ENCODE measurements around the gene JMJD6. TPM values are rescaled to one million over a fixed set of nuclear protein-coding genes. Genes with fewer than 3 reads are reported as not detected.
A peak's percentile ranks its signal among the peaks of the same experiment; 100 is the strongest.

JMJD6 gene
- total RNA-seq, 2 donors from 2014 or later, result 17.7 to 40.5 TPM

DNA sequence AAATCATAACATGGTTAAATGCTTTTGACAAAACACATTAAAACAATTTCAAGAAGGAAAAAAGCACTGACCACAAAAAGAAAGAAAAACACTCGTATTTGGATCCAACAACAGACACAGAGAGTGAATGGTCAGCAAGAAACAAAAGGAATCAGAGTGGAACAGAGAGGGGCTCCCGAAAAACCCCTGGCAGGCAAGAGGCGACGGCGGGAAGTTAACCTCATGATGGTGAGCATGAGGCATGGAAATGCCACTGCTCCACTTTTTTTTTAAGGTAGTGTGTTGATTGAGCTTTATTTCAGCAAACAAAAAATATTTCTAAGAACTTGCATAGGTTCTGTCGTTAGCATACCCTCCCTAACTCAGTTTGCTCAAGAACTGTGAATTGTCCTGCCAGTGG is 50.8 kb downstream of the JMJD6 start:
- no peaks in the 10 kb centered on the region for H3K27me3 ChIP-seq (replicated peaks; ENCODE audit: insufficient read depth)
- intact Hi-C loops (cut with DNase I), result no loop called here
- no peaks in the 10 kb centered on the region for H3K36me3 ChIP-seq
- TF ChIP-seq, protein P1, sequence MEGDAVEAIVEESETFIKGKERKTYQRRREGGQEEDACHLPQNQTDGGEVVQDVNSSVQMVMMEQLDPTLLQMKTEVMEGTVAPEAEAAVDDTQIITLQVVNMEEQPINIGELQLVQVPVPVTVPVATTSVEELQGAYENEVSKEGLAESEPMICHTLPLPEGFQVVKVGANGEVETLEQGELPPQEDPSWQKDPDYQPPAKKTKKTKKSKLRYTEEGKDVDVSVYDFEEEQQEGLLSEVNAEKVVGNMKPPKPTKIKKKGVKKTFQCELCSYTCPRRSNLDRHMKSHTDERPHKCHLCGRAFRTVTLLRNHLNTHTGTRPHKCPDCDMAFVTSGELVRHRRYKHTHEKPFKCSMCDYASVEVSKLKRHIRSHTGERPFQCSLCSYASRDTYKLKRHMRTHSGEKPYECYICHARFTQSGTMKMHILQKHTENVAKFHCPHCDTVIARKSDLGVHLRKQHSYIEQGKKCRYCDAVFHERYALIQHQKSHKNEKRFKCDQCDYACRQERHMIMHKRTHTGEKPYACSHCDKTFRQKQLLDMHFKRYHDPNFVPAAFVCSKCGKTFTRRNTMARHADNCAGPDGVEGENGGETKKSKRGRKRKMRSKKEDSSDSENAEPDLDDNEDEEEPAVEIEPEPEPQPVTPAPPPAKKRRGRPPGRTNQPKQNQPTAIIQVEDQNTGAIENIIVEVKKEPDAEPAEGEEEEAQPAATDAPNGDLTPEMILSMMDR (IDR thresholded peaks at IDR 0.05), result no peak
- TF ChIP-seq POLR2AphosphoS5 (IDR thresholded peaks at IDR 0.05), result no peak
- no peak for TF ChIP-seq POLR2A (IDR thresholded peaks at IDR 0.05)
- H3K4me3 ChIP-seq, result no peak overlapping the region
- 87% methylated on average over 6 of the region's 6 CpGs for WGBS
- no peaks in the 10 kb centered on the region for H3K9me3 ChIP-seq
- H3K4me1 ChIP-seq (replicated peaks), result no peaks in the 10 kb centered on the region
- H3K27ac ChIP-seq, result no peak overlapping the region
- DNase-seq (ENCODE audit: low spot score), result no peak

DNA sequence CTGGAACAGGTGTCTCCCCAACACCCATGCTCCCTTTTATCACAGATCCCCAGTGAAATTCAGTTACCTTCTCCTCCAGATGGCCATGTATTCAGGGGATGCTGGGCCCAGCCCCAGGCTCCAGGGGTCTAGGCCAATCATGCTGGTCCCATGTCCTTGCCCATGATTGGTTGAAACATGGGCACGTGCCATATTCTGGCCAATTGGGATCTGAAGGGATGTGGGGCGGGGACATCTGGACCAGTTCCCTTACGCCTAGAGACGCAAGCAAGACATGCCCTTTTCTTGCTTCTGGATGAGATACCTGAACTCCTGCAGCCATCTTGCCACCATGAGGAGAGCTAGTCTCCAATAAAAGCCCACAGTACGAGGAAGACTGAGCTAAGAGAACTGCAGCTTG is 51.8 kb downstream of the JMJD6 start:
- Histone ChIP-seq H3K27ac (no peak overlapping the region), H3K36me3 (no peaks in the 10 kb centered on the region), H3K4me3 (no peak overlapping the region), H3K9me3 (no peaks in the 10 kb centered on the region), H3K4me1 (replicated peaks) (no peaks in the 10 kb centered on the region), H3K27me3 (replicated peaks; ENCODE audit: insufficient read depth) (no peaks in the 10 kb centered on the region)
- WGBS, result 93% methylated on average over 5 of the region's 5 CpGs
- no peak for DNase-seq (ENCODE audit: low spot score)
- TF ChIP-seq POLR2AphosphoS5 (IDR thresholded peaks at IDR 0.05) (no peak), POLR2A (IDR thresholded peaks at IDR 0.05) (no peak)
- TF ChIP-seq, protein P1 (IDR thresholded peaks at IDR 0.05), result no peak
- intact Hi-C loops (cut with DNase I), result loop anchor here (5.0 kb wide), 2 partner anchors 38 to 117 kb away; partner anchors contain the start of gene MXRA7

DNA sequence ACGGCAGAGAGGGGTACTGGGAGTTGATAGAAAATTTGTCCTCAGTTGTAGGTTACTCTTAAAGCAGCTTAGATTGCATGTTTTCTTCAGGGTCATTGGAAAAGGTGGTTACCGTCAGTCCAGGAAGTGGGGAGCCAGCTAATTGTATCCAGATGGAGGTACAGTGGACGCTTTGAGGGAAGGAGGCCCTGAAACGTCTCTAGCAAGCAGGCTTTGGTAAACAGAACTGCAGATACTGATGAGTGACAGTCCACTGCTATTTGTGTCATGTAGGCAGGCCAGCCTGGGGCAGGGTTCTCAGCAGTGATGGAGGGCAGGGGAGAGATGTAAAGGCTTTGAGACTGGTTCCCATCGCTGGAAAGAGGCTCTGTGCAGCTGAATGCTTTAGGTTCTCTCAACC is 52.7 kb downstream of the JMJD6 start:
- TF ChIP-seq POLR2AphosphoS5 (IDR thresholded peaks at IDR 0.05) (no peak), POLR2A (IDR thresholded peaks at IDR 0.05) (no peak)
- TF ChIP-seq, protein P1 (IDR thresholded peaks at IDR 0.05), result no peak
- no peak overlapping the region for H3K4me3 ChIP-seq
- H3K27me3 ChIP-seq (replicated peaks; ENCODE audit: insufficient read depth), result no peaks in the 10 kb centered on the region
- H3K36me3 ChIP-seq, result no peaks in the 10 kb centered on the region
- H3K27ac ChIP-seq, result no peak overlapping the region
- 76% methylated on average over 5 of the region's 5 CpGs for WGBS
- H3K9me3 ChIP-seq, result no peaks in the 10 kb centered on the region
- DNase-seq (ENCODE audit: low spot score), result no peak
- no peaks in the 10 kb centered on the region for H3K4me1 ChIP-seq (replicated peaks)
- intact Hi-C loops (cut with DNase I), result loop anchor here (5.0 kb wide), 2 partner anchors 39 to 116 kb away; partner anchors contain the start of gene MXRA7

DNA sequence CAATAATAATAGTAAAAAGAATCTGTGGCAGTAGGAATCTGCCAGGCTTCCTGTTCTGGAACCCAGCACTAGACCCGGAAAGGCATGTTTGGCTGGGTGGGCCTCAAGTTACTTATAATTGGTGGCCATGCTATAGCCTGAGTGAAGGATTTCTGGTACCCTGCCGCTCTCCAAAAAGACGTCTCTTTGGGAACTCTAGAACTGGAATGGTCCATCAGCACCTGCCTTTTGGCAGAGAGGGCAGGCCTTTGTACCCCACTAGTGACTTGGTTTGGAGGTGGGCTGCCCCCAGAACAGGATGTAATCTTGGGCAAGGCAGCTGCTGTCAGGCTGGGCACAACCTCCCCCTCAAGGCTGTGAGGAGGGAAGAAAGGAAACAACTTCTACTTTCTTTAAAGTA is 53.5 kb downstream of the JMJD6 start:
- no peak for DNase-seq (ENCODE audit: low spot score)
- no peaks in the 10 kb centered on the region for H3K9me3 ChIP-seq
- H3K27ac ChIP-seq, result peak overlapping the region; percentile 76 to 77
- no peaks in the 10 kb centered on the region for H3K4me1 ChIP-seq (replicated peaks)
- no peaks in the 10 kb centered on the region for H3K27me3 ChIP-seq (replicated peaks; ENCODE audit: insufficient read depth)
- intact Hi-C loops (cut with DNase I), result loop anchor here (5.0 kb wide), 2 partner anchors 39 to 116 kb away; partner anchors contain the start of gene MXRA7
- no peaks in the 10 kb centered on the region for H3K36me3 ChIP-seq
- no peak overlapping the region for H3K4me3 ChIP-seq
- 76% methylated on average over 3 of the region's 3 CpGs for WGBS
- no peak for TF ChIP-seq POLR2AphosphoS5 (IDR thresholded peaks at IDR 0.05)
- TF ChIP-seq, protein P1 (IDR thresholded peaks at IDR 0.05), result no peak
- no peak for TF ChIP-seq POLR2A (IDR thresholded peaks at IDR 0.05)

DNA sequence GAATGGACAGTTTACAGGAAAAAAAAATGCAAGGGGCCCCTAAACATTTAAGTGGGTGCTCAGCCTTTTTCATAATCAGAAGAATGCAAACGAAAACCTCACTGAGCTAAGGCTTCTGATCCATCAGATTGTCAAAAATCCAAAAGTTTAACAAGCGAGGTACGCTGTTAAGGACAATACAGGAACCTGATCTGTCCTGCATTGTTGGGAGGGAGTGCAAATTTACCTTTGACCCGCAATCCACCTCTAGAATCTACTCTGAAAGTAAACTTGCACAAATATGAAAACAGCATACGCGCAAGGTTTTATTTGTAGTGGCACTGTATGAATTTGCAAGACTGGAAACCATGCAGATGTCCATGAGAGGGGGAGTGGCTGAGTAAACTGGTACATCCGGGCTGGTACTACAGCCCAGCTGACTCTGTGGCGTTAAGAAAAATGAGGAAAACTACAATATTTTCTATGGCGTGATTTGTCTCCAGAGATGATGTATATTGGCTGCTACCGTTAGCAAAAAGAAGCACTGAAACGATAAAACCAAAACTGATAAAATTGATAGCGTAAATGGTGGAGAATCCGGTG is 54.0 kb downstream of the JMJD6 start:
- no peaks in the 10 kb centered on the region for H3K27me3 ChIP-seq (replicated peaks; ENCODE audit: insufficient read depth)
- no peaks in the 10 kb centered on the region for H3K9me3 ChIP-seq
- no peaks in the 10 kb centered on the region for H3K36me3 ChIP-seq
- H3K4me3 ChIP-seq, result peak overlapping the region; percentile 40 to 41
- 32% methylated on average over 13 of the region's 13 CpGs for WGBS
- peak overlapping the region; percentile 76 to 77 for H3K27ac ChIP-seq
- intact Hi-C loops (cut with DNase I), result loop anchor here (5.0 kb wide), 2 partner anchors 40 to 115 kb away; partner anchors contain the start of gene MXRA7
- no peak for DNase-seq (ENCODE audit: low spot score)
- H3K4me1 ChIP-seq (replicated peaks), result no peaks in the 10 kb centered on the region
- TF ChIP-seq POLR2A (IDR thresholded peaks at IDR 0.05) (no peak), POLR2AphosphoS5 (IDR thresholded peaks at IDR 0.05) (no peak)
- TF ChIP-seq, protein P1 (IDR thresholded peaks at IDR 0.05), result no peak
